Pulmonary artery endothelial cell (primary cell): ENCODE results near the gene TRABD2A. TPM values are rescaled to one million over a fixed set of nuclear protein-coding genes. Genes with fewer than 3 reads are reported as not detected.
A peak's percentile ranks its signal among the peaks of the same experiment; 100 is the strongest.

Experiments
- DNase-seq: peaks from one replicate; pipeline ENCODE4 v3.0.0-alpha.2; 2011; ENCODE audit warnings: low read depth, low spot score
- total RNA-seq: library from RNA; depleted of rRNA; stranded (reverse); fragments of >200 nt; gene quantifications from 2 replicates; pipeline ENCODE4 v1.2.3, GENCODE V29; 2014

Gene TRABD2A
- total RNA-seq, 1 donor from 2014 or later, result 0.59 TPM

DNA sequence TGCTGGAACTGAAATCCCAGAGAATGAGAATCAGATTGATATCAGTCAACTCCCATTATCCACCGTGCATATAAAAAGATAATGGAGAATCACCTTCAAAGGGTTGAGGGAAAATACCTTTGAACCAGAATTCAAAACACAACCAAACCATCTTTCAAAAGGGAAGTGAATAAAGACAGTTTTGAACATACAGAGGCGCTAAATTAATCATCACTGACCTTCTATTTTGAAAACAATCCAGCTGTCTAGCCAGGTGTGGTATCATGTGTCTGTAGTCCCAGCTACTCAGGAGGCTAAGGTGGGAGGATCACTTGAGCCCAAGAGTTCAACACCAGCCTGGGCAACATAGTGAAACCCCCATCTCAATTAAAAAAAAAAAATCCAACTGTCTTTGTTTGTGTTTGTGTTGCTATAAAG, 63.6 kb downstream of the TRABD2A start:
- no peak for DNase-seq

DNA sequence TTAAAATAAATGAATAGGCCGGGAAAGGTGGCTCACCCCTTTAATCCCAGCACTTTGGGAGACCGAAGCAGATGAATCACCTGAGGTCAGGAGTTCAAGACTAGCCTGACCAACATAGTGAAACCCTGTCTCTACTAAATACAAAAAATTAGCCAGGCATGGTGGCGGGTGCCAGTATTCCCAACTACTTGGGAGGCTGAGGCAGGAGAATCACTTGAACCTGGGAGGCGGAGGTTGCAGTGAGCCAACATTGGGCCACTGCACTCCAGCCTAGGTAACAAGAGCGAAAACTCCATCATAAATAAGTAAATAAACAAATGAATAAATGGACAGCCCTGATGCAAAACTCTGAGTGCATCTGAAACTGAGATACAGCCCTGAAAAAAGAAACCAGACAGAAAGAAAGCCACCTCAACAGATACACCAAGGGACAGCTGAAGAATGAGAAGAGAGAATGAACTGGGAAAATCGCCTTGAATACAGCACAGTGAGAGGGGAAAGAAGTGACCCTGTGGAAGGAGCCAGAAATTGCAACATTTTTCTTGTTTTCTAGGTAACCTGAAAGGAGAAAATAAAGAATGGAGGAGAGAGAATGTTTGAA, 64.4 kb downstream of the TRABD2A start:
- DNase-seq, result no peak

GRCh38 chr2:84815146-84815545, 65.7 kb downstream of the TRABD2A start:
- no peak for DNase-seq

DNA sequence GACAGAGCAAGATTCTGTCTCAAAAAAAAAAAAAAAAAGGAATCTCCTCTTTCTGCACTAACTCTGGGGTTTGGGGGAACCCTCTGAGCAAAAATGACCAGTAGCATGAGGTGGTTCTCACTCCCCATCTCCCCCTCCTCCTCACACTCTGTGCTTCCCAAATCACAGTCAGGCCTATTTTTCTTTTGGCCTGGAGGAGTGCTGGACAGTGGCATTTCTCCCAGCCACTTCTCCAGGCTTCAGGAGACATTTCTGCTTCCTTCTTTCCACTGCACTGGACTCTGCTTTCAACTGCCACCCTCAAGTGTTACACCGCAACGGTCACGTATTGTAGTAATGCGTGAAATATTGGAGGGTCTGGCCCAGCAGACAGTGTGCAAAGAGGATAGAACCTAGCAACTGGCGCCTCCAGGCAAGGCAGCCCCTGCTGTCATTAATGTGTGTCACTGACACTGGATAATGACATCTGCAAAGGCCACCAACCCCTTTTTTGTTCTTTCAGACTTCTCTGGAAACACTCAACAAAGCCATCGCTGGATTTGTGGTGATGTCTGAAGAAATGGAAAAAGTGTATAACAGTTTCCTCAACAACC, 68.9 kb downstream of the TRABD2A start:
- DNase-seq, result no peak

GRCh38 chr2:84808279-84808678, 72.6 kb downstream of the TRABD2A start:
- DNase-seq, result no peak

DNA sequence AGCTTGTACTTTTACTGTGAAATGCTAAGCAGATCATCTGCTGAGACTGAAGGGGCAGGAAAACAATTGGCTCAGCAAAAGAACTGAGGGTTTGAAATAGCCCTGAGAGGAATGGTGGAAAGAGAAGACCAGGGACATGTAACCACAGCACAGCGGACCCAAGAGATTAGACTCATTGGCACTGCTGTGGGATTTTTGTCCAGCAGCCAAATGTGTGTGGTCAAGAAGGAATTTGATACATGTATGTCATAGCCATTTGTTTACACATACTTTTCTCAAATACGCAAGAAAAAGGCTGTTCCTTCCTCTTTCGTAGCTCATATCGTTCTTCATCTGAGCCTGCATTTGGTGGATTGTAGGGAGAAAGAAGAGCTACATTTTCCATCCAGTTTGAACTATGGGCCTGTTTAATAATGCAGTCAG, 73.8 kb downstream of the TRABD2A start:
- DNase-seq, result no peak

DNA sequence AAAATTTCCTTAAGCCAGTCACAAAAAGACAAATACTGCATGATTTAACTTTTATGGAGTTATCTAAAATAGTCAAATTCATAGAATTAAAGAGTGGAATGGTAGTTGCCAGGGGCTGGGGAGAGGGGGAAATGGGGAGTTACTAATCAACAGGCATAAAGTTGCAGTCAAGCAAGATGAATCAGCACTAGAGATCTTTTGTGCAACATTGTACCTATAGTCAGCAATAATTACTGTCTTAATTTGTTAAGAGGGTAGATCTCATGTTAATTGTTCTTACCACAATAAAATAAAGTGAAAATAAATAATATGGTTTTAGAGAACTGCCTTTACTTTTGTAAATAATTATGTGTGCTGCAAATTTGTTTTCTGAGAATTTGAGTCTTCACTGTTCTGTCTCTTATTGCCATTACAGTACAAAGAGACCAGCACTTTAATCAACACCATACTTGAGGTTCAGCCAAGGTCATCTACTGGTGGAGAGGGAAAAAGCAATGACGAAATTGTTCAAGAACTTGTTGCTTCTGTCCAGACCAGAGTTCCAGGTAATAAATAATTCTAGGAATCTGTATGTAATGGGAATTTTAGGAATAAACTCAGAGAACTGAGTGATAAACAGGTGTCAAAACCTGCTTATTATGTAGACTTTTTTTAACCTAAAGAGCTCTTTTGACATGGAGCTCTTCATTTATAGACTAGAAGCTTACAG, 75.5 kb downstream of the TRABD2A start:
- no peak for DNase-seq

DNA sequence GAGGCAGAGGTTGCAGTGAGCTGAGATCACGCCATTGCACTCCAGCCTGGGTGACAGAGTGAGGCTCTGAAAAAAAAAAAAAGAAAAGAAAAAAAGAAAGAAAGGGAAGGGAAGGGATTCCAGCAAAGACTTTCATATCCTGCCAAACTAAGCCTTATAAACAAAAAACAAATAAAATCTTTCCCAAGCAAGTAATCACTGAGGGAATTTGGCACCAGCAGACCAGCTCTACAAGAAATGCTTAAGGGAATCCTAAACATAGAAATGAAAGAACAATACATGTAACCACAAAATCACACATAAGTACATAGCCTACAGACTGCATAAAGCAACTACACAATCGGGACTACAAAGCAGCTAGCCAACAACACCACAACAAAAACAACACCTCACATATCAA, 79.1 kb downstream of the TRABD2A start:
- no peak for DNase-seq

DNA sequence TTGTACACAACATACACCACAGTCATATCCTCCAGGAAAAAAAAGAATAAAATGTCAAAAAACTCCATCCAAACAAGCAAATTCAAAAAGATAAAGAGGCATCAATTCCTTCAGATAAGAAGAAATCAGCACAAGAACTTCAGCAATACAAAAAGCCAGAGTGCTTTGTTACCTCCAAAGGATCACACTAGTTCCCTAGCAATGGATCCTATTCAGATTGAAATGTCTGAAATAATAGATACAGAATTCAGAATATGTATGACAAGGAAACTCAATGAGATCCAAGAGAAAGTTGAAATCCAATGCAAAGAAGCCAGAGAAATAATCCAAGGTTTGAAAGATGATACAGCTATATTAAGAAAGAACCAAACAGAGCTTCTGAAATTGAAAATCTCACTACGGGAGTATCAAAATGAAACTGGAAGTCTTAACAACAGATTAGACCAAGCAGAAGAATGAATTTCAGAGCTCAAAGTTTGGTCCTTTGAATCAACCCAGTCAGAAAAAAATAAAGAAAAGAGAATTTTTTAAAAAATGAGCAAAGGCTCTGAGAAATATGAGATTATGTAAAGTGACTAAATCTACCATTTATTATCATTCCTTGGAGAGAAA, 80.6 kb downstream of the TRABD2A start:
- no peak for DNase-seq

GRCh38 chr2:84799772-84800171, 81.1 kb downstream of the TRABD2A start:
- no peak for DNase-seq

DNA sequence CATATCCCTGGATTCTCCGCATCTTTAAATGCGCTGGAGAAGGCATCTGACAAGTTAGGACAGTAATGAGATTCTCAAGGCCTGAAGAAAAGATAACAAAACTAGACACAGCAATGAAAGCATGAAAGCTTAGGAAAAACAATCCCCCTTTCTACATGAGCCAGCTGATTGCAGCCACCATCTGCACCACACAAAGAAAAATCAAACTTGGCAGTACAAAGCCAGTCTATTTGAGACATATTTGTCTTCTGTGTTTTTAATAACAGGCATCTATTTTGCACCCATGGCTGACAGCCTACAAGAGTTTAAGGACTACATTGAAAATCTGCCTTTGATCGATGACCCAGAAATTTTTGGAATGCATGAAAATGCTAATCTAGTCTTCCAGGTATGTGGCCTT, 83.6 kb downstream of the TRABD2A start:
- no peak for DNase-seq

- DNase-seq, result no peak
These were observed 84.1 kb downstream of the TRABD2A start for GRCh38 chr2:84796798-84797197.

DNA sequence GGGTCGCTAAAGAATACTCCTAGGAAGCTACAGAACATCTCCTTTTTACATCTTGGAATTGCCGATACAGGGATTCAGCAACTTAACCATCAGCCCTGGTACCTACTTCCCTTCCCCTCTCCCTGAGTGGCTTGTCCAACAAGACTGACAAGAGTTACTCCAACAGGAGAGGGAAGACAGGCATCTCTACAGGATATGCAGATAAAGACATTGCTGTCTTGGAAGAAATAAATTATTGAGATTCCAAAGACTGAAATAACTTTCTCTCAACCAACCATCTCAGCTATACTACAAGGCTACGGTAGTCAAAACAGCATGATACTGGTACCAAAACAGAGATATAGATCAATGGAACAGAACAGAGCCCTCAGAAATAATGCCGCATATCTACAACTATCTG, 87.2 kb downstream of the TRABD2A start:
- DNase-seq, result no peak

- no peak for DNase-seq
These were observed 87.9 kb downstream of the TRABD2A start for GRCh38 chr2:84792856-84793522.

- DNase-seq, result no peak
These were observed 92.4 kb downstream of the TRABD2A start for GRCh38 chr2:84788498-84788897.

DNA sequence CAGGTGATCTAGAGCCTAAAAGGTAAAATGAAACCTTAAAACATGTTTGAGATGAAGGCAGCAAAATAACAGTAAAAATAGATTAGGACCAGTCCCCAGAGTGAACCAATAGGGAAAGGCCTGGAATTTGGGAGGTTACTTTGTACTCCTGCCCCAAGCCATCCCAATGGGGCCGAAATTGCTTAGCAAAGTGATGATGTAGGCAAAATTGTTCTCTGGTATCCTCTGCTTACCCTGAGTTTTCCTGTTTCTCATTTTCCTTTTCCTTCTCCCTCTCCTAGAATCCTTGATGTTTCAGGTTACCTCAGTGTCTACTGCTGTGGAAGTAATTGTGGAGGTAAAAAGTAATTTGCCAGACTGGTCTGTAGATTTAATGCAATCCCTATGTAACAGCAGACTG, 92.9 kb downstream of the TRABD2A start:
- DNase-seq, result no peak

- no peak for DNase-seq
These were observed 94.3 kb downstream of the TRABD2A start for GRCh38 chr2:84786601-84787000.

GRCh38 chr2:84785950-84786349, 94.9 kb downstream of the TRABD2A start:
- DNase-seq, result no peak

- no peak for DNase-seq
These were observed 98.0 kb downstream of the TRABD2A start for GRCh38 chr2:84782717-84783442.

DNA sequence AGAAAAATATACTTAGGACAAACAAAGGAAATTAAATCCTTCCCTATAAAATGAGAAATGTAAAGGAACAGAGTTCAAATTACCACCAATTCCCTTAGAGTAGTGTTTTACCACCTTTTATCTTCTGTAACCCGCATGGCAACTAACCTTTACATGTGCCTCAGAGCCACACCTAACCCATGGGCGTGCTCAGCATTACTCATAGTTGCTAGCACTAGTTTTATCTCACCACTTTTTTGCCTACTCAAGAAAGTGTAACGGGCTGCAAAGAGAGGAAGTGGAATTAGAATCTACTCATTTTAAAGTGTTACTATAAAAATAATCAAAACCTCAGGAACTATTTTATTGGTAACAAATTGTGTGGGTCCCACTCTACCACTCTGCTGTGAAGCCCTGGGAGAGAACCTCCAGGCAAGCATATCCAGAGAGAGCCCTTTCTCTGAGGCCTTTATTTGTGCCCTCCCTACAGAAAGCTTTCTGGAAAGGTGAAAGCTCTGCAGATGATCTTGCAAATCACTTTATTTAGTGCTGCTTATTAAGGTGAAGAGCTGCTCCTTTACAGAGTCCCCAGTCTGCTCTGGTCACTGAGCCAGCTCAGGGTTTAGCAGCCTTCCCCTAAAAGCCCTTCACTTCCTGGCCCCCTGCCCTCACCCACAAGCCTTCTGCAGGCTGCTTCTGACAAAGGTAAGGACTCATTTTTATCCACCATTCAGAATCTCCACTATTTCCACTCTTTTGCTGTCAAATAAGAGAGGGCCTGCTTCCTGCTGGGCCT, 98.8 kb downstream of the TRABD2A start:
- no peak for DNase-seq

- peak; percentile 59 for DNase-seq
These were observed 101.1 kb downstream of the TRABD2A start for GRCh38 chr2:84779781-84780180.
